KG1 (cell line): ENCODE results near the gene SH2D5.

Experiments
- DNase-seq: peaks from one replicate; lab custom pipeline; 2025; lab: John Stamatoyannopoulos, UW

SH2D5 gene

DNA sequence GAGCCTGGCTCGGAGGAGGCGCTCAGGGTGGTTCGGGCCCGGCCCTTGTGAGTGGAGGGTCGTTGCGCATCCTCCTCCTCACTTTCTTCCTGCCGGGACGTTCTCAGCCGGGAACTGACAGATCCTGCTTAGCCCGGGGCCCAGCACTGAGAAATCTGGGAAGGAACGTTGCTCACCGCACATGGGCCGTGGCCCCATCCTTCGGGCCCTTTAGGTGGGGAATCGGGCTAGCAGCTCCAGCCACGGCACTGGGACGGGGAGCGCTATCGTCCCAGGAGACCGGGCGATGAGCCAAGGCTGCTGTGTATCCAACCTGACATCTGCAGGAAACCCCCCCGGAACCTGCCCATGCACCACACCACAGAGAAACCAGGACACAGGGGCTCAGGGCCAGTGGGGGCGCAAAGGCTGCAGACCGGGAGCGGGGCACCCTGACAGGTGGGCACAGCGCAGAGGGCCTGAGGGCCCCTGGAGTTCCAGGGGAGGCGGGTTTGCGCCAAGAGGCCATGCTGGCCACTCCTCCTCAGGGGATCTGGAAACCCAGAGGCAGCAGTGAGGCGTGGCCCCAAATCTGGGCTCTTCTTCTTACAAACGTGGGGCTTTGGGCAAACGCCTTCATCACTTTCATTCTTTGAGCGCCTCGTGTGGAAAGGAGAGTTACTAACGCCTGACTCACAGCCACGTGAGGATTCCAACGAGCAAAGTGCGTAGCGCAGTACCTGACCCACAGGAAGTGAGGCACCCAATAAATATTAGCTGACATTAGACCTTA lies at the start of gene SH2D5:
TSS of gene SH2D5 (minus strand) at position 116 of the 772 bp plus-strand sequence. CDS start 4,659 bp downstream, outside the sequence.
- peak; percentile 29 for DNase-seq

DNA sequence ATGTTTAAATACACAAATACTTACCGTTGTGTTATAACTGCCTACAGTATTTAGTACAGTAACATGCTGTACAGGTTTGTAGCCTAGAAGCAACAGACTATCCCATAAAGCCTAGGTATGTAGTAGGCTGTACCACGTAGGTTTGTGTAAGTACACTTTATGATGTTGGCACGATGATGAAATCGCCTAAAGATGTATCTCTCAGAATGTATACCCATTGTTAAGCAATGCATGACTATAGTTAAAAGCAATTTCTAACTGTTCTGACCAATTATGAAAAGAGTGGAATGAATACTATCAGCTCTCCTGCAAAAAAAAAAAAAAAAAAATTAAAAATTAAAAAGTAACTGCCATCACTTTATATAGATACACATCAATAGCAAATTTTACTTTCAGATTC lies 43.2 kb upstream of the SH2D5 start:
- no peak for DNase-seq

DNA sequence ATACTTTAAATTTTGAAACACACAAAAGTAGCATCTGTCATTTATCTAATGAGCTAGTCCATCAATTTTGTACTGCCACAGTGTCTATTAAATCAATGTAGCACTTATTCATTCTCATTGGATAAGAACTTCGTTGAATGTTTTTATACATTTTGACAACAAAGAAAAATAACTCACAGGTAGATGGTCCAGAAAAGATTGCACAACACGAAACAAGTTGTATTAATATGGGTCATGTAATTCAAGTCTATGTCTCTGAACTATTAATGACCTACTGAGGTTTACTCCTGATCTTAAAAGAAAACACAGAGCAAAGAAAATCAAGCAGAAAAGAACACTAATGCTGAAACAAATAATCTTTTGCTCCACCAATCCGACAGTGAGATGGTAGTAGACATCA lies 39.3 kb upstream of the SH2D5 start:
- DNase-seq: no peak

DNA sequence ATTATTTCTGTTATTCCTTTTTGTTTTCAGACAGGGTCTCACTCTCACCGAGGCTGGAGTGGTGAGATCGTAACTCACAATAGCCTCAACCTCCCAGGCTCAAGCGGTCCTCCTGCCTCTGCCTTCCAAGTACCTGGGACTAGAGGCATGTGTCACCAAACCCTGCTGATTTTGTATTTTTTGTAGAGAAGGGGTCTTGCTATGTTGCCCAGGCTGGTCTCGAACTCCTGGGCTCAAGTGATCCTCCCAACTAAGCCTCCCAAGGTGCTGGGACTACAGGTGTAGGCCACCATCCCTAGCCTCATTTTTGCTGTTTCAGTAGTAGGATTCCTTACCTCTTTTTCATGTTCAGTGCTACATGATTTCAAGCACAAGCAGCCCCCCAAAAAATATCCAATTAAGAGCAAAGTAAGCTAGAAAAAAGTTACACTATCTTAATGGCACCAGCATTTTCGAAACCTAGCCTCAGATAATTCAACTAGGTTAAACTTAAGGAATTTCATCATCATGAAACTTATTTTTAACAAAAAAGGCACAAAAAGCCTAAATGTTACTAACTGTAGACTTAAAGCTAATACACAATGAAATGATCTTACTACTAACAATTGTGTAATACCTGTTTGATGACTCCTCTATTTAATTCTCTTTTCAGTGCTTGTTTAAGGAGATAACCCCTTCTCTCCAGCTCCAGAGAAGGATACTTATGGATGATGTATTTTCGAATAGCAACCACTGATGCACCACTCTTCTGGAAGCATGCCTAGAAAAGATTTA lies 38.0 kb upstream of the SH2D5 start:
- DNase-seq: no peak

DNA sequence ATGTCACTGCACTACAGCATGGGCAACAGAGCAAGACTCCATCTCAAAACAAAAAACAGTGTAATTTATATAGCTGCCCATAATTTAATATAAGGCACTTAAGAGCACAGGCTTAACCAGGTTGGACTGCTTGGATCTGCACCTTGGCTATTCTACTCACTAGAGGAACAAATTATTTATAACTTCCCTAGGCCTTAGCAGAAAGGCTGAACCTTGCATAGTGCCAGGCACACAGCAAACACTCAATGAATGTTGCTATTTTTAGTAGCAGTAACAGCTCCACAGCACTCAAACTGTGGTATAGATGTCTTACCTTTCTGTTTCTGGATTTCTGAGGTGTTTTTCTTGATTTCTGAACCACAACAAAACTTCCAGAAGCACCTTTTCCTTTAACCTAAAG lies 34.8 kb upstream of the SH2D5 start:
- no peak for DNase-seq

DNA sequence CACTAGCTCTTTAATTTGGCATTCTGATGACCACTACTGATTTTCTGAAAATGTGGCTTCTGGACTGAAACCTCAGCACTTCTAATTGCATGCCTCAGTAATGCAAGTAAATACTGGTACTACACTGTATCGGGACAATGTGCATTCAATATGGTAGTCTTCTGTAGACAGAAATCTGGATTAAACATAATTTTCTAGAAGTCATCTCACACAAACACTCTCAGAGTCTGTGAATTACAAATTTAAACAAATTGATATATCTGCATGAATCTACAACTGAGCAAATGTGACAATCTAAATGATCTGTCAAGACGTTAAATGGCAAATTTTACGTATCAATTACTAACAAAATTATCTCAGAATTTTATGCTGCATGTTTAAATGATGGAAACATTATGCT lies 30.9 kb upstream of the SH2D5 start:
- DNase-seq: no peak

DNA sequence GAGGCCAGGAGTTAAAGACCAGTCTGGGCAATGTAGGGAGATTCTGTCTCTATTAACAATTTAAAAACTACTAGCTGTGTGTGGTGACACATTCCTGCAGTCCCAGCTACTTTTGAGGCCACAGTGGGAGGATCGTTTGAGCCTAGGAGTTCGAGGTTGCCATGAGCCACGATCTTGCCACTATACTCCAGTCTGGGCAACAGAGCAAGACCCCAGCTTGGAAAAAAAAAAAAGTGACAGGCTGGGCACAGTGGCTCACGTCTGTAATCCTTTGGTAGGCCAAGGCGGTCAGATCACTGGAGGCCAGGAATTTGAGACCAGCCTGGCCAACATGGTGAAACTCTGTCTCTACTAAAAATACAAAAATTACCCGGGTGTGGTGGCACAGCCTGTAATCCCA lies 27.8 kb upstream of the SH2D5 start:
- no peak for DNase-seq

DNA sequence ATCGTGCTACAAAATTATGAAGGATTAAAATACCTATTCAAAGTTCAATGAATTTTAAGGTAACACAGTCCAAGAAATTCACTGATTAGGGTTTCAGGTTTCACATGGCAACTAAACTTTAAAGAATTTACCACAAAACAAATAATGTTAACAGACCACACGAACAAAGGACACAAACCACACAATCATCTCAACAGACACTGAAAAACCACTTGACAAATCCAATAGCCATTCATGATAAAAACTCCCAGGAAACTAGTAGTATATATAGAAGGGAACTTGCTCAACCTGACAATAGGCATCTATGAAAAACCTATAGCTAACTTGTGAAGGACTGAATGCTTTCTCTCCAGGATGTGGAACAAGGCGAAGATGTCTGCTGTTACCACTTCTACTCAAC lies 21.1 kb upstream of the SH2D5 start:
- DNase-seq: no peak

DNA sequence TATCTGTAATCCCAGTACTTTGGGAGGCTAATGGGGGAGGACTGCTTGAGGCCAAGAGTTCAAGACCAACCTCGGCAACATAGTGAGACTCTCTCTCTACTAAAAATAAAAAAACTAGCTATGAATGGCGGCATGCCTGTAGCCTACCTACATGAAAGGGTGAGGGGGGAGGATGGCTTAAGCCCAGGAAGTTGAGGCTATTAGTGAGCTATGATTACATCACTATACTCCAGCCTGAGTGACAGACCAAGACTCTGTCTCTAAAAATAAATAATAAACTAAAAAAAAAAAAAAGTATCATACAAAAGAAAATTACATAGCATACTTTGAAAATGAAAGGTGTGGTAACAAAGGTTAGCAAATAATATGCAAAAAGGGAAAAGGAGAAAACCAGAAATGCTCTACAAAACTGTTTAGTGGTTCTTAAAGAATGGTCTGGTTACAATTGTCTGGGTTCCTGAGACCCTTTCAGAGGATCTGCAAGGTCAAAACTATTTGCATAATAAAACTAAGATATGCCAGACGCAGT lies 19.0 kb upstream of the SH2D5 start:
- no peak for DNase-seq

DNA sequence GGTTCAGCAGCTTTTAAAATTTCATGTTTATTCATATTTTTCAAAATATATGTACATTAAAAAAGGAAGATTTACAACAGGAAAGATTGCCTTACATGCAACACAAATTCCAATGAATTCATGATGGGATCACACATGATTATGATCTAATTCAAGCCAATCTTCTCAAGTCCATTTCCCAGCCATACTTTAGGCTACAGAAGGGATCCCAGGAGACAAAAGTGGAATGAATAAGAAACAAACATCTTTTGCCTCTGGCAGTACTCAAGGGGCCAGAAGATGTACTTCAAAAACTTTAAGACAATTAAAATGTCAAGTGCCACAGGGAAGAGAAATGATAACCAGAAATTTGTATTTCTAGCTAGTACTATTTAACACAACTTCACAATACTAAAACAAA lies 10.2 kb upstream of the SH2D5 start:
- DNase-seq: no peak

DNA sequence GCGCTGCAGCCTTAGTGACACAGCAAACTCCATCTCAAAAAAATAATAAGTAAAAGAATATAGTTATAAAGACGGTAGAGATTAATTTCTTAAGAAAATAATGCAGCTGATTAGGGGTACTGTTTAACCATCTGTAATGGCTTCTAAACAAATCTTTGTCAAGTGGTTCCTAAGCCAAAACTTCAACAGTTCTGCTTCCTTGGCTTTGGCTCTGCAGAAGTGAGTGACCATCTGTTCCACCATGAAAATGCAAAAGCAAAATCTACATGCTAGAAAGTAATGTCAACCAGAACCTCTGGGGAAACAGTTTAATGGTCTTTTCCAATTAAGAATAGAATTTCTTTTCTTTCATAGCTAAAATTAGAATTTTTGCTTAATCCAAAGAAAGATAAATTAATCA lies 8.3 kb upstream of the SH2D5 start:
- DNase-seq: no peak

DNA sequence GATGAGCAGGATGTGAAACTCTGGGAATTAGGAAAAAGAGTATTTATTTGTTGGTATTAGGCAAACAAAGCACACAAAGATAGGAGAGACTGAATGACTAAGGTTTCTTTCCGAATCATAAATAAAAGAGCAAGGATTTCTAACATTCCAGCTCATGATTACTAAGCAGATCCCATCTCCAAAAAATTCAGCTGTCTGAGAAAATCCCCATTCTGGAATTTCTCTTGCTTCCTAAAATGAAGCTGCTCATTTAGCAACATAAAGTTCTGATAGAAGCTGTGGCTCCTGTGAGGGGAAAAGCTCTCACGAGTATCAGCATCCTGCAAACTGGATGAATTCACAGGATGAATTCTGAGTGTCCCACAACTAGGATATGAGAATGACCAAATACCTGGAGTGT lies 6.7 kb upstream of the SH2D5 start:
- DNase-seq: no peak

DNA sequence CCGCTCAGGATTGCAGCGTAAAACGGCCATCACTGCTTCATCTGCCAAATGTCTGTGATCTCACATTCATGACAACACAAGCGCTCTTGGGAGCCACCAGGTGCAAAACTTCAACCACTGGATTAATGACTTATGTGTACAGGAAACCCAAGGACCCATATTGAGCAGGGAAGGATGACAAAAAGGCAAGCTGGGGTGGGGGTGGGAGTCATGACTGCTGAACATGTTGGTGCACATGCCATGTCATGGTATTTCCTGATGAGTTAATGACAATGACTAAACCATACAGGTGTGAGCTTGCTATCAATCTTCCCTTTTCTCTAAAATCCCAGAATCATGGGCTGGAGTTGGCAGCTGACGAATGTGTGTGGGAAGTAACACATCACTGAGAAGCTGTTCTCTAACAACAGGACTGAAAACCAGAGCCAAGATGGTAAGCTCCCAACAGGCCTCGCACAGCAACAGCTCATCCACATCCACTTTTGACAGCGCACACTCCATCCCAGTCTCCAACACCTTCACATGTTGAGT lies 3.1 kb upstream of the SH2D5 start:
- DNase-seq: no peak

DNA sequence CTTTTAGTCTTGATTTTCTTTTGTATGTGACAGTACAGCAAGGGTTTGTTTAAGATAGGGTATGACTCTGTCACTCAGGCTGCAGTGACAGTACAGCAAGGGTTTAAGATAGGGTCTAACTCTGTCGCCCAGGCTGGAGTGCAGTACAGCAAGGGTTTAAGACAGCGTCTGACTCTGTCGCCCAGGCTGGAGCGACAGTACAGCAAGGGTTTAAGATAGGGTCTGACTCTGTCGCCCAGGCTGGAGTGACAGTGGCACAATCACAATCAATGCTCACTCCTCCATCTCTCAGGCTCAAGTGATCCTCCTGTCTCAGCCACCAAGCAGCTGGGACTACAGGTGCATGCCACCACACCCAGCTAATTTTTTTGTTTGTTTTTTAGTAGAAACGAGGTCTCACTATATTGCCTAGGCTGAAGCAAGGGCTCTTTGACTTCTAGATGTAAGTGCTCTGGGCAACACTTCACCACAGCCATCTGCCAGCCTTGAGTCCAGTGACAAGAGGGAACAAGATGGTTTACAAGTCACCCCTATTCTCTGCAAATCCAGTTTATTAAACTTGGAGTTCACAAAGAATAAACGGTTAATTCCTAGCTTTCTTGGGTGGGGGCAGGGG lies 965 bp upstream of the SH2D5 start:
- no peak for DNase-seq

DNA sequence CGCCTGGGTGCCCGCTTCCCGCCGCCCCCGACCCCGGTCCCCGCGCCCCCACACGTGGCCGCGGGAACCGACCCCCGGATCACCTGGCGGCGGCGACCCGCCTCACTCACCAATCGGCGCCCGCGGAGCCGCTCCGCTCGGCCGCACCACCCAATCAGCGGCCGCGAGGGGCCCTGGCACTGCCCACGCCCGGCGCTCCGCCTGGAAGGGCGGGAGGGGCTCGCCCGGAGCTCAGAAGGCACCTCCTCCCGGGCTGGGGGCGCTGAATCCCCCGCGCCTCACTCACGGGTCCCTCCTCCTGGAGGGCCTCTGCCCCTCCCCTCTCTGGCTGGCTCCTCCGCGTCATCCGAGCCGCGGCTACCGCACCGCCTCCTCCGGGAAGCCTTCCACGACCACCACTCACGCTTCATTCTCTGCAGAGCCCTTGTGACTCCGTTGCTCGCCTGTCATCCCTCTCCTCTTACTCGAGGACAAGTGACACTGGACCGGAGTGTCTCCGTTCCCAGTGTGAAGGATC lies 374 bp downstream of the SH2D5 start:
- DNase-seq: no peak

DNA sequence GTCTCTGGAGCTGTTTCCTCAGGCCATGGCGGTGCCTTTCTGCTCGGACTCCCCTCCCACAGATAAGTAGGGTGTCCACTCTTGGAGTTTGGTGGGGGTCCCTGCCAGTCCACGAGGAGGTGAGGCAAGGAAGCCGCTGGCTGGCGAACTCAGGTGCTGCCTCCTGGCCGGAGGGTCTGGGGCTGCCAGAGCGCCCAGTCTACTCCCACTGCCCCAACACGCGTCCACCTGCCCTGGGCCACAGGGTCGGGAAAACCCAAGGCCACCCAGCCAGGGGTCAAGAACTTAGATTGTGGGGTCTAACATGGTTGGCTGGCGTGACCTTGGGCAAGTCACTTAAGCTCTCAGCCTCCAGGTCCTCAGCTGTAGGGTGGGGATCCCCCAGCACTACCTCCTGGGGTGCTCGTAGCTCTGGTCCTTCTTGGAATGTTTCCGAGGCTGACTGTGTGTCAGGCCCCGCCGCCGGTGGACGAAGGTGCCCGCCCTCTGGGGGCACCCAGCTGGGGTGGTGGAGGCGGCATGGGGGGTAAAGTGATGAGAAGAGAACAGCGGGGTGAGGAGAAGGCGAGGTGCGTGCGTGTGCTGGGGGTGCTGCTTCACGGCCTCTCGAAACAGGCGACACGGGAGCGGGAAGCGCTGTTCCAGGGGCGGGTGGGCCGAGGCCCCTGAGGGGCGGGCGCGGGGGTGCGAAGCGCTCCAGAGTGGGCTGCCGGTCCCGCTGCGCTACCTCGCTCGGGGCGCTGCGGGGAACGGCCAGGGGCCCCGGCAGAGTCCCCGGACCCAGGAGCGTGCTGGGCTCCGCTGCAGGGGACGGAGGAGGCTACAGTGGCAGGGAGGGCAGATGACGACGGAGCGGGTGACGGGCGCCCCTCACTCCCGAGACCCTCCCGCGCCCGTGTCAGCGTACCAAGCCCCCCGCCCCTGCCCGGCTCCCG lies 1.2 kb downstream of the SH2D5 start:
- no peak for DNase-seq

DNA sequence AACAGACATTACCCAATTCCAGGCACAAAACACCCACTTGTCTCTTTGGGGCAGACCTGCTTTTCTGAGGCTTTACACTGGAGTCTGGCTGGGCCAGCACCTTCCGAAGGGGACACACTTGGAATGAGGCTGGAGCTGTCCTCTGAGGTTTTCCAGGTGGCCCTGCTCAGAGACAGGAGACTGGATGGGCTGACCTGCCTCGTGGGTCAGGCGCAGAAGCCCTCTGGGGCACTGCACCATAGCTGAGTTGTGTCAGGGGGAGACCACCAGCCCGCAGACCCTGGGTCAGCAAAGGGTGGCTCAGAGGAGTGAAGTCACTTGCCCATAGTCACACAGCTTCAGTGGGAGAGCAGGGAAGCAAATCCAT lies 1.8 kb downstream of the SH2D5 start:
- no peak for DNase-seq

DNA sequence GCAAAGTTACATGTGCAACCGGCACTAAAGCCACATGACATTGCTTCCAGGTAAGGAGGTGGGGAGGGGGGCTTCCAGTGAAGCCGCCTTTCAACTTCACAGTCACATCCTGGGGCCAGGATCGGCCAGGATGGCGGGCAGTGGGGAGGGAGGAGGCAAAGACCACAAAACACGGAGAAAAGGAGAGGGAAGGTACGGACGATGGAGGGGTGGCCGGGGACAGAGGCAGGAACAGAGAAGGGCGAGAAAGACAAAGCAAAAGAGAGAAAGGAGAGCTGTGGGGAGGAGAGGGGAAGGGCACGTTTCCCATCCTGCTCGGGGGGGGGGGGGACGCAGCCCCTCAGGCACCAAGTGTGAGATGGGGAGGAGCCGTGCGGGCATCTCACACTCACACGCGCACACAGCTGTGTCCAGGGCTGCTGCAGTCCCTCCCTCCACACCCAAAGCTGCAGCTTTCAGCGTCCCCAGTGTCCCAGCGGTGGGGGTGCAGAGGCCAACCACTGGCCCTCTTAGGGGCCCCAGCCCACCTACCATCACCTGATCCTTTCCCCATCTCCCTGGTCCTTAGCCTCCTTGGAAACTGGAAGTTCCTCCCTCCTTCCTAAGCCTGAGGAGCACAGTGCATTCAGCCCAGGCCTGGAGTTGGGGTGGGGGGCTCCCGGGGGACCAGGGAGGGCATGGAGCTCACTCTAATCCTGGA lies 2.4 kb downstream of the SH2D5 start:
- no peak for DNase-seq

DNA sequence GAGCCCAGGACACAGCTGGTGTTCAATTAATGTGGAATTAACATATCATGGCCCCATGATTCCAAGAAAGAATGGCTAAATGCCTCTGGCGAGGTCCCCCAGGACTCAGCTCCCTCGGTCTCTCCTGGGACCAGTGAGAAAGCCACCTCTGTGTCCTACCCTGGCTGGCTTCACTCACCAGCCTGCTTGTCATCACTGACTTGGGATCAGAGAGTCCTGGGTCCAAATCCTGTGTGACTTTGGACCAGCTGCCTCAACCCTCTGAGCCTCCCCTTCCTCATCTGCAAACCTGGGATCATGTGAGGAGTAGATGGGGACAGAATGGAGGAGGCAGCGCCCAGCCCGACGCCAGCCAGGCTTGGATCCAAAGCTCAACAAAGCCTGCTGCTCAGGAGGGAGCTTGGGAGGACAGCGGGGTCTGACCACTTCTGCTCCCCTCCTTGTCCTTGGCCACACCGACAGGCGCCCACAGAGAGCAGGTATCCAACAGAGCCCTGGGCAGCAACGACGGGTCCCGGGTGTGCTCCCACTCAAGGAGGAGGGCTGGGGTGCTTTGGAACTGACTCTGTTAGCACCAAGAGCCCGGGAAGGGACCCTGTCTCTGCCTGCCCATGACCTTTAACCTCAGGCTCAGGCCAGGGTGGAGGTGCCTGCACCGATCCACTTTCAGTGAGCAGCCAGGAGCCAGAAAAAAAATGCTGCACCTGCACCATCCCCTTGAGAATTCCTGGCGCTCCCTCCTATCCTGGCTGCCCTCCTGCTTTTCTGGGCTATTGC lies 3.2 kb downstream of the SH2D5 start:
- DNase-seq: no peak
